GM18520 (cell line): ENCODE results near the gene RAPGEF2.

Source experiments
- ATAC-seq: cut with Tn5 transposase; IDR thresholded peaks from one replicate; pipeline ENCODE4 v1.9.1; 2021; ENCODE audit not compliant: unreplicated experiment

The RAPGEF2 gene

GRCh38 chr4:159190651-159191050 is 87.8 kb downstream of the RAPGEF2 start:
- no peak for ATAC-seq

- ATAC-seq, result no peak
Observed at GRCh38 chr4:159191989-159192388, 89.1 kb downstream of the RAPGEF2 start.

GRCh38 chr4:159193046-159193620 is 90.3 kb downstream of the RAPGEF2 start:
- no peak for ATAC-seq

- ATAC-seq, result no peak
Observed at GRCh38 chr4:159195361-159195769, 92.5 kb downstream of the RAPGEF2 start.

GRCh38 chr4:159197260-159197884 is 94.5 kb downstream of the RAPGEF2 start:
- no peak for ATAC-seq

- no peak for ATAC-seq
Observed at GRCh38 chr4:159197885-159198269, 95.0 kb downstream of the RAPGEF2 start.

GRCh38 chr4:159199826-159200225 is 96.9 kb downstream of the RAPGEF2 start:
- no peak for ATAC-seq

GRCh38 chr4:159201168-159201567 is 98.3 kb downstream of the RAPGEF2 start:
- ATAC-seq, result no peak

- no peak for ATAC-seq
Observed at GRCh38 chr4:159204566-159204965, 101.7 kb downstream of the RAPGEF2 start.

- no peak for ATAC-seq
Observed at GRCh38 chr4:159205466-159205865, 102.6 kb downstream of the RAPGEF2 start.

GRCh38 chr4:159206427-159206871 is 103.6 kb downstream of the RAPGEF2 start:
- peak; percentile 88 for ATAC-seq

- ATAC-seq, result no peak
Observed at GRCh38 chr4:159209249-159209648, 106.4 kb downstream of the RAPGEF2 start.

- no peak for ATAC-seq
Observed at GRCh38 chr4:159210975-159211374, 108.1 kb downstream of the RAPGEF2 start.

GRCh38 chr4:159212675-159213293 is 109.9 kb downstream of the RAPGEF2 start:
- ATAC-seq, result no peak

- no peak for ATAC-seq
Observed at GRCh38 chr4:159216834-159217233, 114.0 kb downstream of the RAPGEF2 start.

- ATAC-seq, result no peak
Observed at GRCh38 chr4:159219862-159220261, 117.0 kb downstream of the RAPGEF2 start.

- ATAC-seq, result no peak
Observed at GRCh38 chr4:159220353-159220752, 117.5 kb downstream of the RAPGEF2 start.

GRCh38 chr4:159221280-159221679 is 118.4 kb downstream of the RAPGEF2 start:
- ATAC-seq, result no peak

GRCh38 chr4:159222043-159222552 is 119.2 kb downstream of the RAPGEF2 start:
- no peak for ATAC-seq

GRCh38 chr4:159224408-159224807 is 121.5 kb downstream of the RAPGEF2 start:
- no peak for ATAC-seq

- ATAC-seq, result no peak
Observed at GRCh38 chr4:159227378-159227777, 124.5 kb downstream of the RAPGEF2 start.

GRCh38 chr4:159227984-159228383 is 125.1 kb downstream of the RAPGEF2 start:
- ATAC-seq, result no peak
